ENCODE data around the gene MTARC2. TPM values are rescaled to one million over a fixed set of nuclear protein-coding genes. Genes with fewer than 3 reads are reported as not detected.
A peak's percentile ranks its signal among the peaks of the same experiment; 100 is the strongest.

Gene MTARC2
- total and polyA plus RNA-seq, 8 donors, result 41.2 to 84.3 (median 80.9) TPM

DNA sequence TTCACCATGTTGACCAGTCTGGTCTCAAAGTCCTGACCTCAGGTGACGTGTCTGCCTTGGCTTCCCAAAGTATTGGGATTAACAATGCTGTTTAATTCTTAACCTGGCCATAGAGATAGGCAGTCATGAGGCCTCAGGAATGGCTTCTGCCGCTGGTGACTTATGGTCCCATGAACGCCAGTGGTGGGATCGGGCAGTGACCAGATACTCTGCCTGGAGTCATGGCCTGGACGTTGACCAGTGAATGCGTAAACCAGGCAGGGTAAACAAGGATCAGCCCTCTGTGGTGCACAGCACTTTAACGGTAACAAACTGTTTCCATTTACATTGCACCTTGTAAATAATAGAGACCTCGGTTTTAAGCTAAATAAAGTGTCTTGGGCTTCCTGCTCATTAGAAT lies 61.6 kb downstream of the MTARC2 start:
- intact Hi-C loops (cut with DNase I), result loop anchor here in 1 of 2 donors (10.0 kb wide), 1 partner anchor 625 kb away; no protein-coding TSS in a partner anchor
- Histone ChIP-seq H3K4me1 (peaks cover 0 to 15% of the 10 kb centered on the region in 2 donors), H3K4me3 (no peak overlapping the region), H3K9me3 (no peaks in the 10 kb centered on the region), H3K36me3 (peaks cover 0 to 69% of the 10 kb centered on the region in 2 donors), H3K27ac (no peak overlapping the region), H3K27me3 (no peaks in the 10 kb centered on the region)
- DNase-seq (no peak), ATAC-seq (no peak)
- TF ChIP-seq CTCF (IDR thresholded peaks at IDR 0.05), result no peak

DNA sequence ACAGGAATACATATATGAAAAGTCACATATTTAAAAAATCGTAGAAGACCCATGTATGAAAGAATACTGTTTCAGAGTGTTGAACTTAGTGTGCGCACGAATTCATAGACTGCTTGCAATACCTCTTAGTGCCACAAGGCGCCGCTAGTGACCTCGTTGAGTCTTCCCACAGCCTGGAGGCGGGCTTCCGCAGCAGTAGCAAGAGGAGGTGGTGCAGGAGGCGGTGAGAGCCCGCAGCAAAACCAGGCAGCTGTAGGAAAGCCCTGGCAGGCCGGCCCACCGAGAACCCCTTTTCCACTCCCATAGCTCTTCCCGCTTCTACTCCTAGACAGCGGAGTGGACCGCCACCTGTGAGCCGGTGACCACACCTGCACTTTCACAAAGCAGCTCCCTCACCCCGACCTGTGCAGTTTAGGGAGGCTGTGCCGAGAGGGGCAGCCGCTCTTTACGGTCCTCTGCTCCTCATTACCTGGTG lies 62.1 kb downstream of the MTARC2 start:
- Histone ChIP-seq H3K27me3 (no peaks in the 10 kb centered on the region), H3K36me3 (peaks cover 0 to 69% of the 10 kb centered on the region in 2 donors), H3K9me3 (no peaks in the 10 kb centered on the region), H3K4me1 (peaks cover 0 to 13% of the 10 kb centered on the region in 2 donors), H3K4me3 (no peak overlapping the region), H3K27ac (no peak overlapping the region)
- DNase-seq, result peak; percentile 79 to 92 (median 86)
- peak; percentile 99 for ATAC-seq
- intact Hi-C loops (cut with DNase I), result loop anchor here in 1 of 2 donors (10.0 kb wide), 1 partner anchor 625 kb away; no protein-coding TSS in a partner anchor
- TF ChIP-seq CTCF (IDR thresholded peaks at IDR 0.05), result peak; percentile 88 to 95

GRCh38 chr1:220810963-220811362 lies 62.8 kb downstream of the MTARC2 start:
- ATAC-seq, result no peak
- TF ChIP-seq CTCF (IDR thresholded peaks at IDR 0.05), result no peak
- Histone ChIP-seq H3K4me1 (peaks cover 0 to 12% of the 10 kb centered on the region in 2 donors), H3K27me3 (no peaks in the 10 kb centered on the region), H3K36me3 (peaks cover 0 to 69% of the 10 kb centered on the region in 2 donors), H3K4me3 (no peak overlapping the region), H3K9me3 (no peaks in the 10 kb centered on the region), H3K27ac (no peak overlapping the region)
- intact Hi-C loops (cut with DNase I), result loop anchor here in 1 of 2 donors (10.0 kb wide), 1 partner anchor 624 kb away; no protein-coding TSS in a partner anchor
- DNase-seq, result no peak

DNA sequence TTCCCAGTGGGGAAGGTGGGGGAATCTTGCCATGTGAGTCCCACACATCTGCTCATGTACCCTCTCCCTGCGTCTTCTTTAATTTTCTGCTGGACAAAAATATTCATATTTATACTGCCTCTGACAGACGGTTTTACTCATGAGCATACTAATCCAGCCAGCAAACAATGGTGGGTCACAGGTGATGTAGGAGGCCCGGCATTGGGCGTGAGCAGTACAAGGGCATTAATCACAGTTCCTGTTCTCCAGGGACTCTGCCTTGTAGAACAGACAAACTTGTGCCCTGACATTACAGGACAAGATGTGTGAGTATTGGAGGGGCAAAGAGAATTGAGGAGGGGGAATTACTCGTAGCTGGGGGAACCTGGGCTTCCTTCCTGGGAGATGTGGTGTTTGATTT lies 63.6 kb downstream of the MTARC2 start:
- intact Hi-C loops (cut with DNase I), result loop anchor here in 1 of 2 donors (10.0 kb wide), 1 partner anchor 623 kb away; no protein-coding TSS in a partner anchor
- peaks cover 0 to 69% of the 10 kb centered on the region in 2 donors for H3K36me3 ChIP-seq
- DNase-seq (no peak), ATAC-seq (no peak)
- TF ChIP-seq CTCF (IDR thresholded peaks at IDR 0.05), result no peak
- no peak overlapping the region for H3K27ac ChIP-seq
- peaks cover 0 to 12% of the 10 kb centered on the region in 2 donors for H3K4me1 ChIP-seq
- no peak overlapping the region for H3K4me3 ChIP-seq
- no peaks in the 10 kb centered on the region for H3K27me3 ChIP-seq
- H3K9me3 ChIP-seq, result no peaks in the 10 kb centered on the region

- peaks cover 0 to 68% of the 10 kb centered on the region in 2 donors for H3K36me3 ChIP-seq
- peaks cover 0 to 12% of the 10 kb centered on the region in 2 donors for H3K4me1 ChIP-seq
- no peak for DNase-seq
- H3K27ac ChIP-seq, result no peak overlapping the region
- H3K27me3 ChIP-seq, result no peaks in the 10 kb centered on the region
- H3K9me3 ChIP-seq, result no peaks in the 10 kb centered on the region
- intact Hi-C loops (cut with DNase I), result loop anchor here in 1 of 2 donors (10.0 kb wide), 1 partner anchor 622 kb away; no protein-coding TSS in a partner anchor
- H3K4me3 ChIP-seq, result no peak overlapping the region
- TF ChIP-seq CTCF (IDR thresholded peaks at IDR 0.05), result no peak
- no peak for ATAC-seq
Measured at GRCh38 chr1:220812308-220812707, 64.2 kb downstream of the MTARC2 start.
